Neural progenitor cell (in vitro differentiated cells): ENCODE measurements around the gene SFXN5.

Experiments used
- EZH2 ChIP-seq: fragments of 200-600 bp; sonication (generic); IDR thresholded peaks from 2 replicates; pipeline ENCODE4 v1.6.1; 2017; ENCODE audit warnings: antibody characterized with exemption, mild to moderate bottlenecking, moderate library complexity
- EZH2phosphoT487 ChIP-seq: fragments of 200-600 bp; sonication (generic); IDR thresholded peaks from 2 replicates; pipeline ENCODE4 v1.6.1; 2017; ENCODE audit warnings: antibody characterized with exemption
- TF ChIP-seq, protein P1 (sequence below): fragments of 200-600 bp; sonication (generic); IDR thresholded peaks from 2 replicates; pipeline ENCODE4 v1.5.1; 2017; ENCODE audit warnings: antibody characterized with exemption, mild to moderate bottlenecking

DNA sequence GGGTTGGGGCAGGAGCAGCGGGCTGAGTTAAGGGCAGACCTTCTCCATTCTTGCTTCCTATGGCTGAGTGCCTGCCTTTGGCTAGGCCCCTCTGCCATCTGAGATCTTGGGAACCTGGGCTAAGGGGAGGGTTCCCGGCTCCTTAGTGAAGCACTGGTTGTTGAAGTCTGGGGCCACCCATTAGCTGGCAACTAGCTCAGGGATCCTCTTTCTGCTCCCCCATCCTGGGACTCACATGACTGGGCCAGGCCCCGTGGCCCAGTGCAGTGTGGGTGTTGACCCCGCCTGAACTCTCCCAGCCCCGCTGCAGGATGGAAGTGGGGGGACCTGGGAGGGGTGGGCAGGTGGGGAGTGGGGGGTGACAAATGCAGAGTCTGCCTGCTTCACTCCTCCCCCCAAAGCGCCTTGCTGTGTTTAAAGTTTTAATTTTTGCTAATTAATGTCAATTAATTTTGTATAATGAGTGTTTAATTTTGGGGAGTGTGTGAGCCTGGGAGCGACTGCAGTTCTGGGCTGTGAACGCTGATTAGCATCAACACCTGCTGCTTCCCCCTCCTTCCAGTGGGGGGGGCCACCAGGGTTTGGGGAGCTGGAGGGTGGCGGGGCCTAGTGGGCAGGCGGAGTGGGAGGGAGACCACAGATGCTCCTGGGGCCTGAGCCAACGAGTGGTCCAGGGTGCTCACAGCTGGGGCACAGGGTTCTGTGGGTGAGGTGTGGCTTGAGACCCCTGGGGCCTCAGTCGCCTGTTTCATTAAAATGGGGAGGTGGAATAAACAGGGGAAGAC lies 99.0 kb downstream of the SFXN5 start:
- TF ChIP-seq, protein P1, sequence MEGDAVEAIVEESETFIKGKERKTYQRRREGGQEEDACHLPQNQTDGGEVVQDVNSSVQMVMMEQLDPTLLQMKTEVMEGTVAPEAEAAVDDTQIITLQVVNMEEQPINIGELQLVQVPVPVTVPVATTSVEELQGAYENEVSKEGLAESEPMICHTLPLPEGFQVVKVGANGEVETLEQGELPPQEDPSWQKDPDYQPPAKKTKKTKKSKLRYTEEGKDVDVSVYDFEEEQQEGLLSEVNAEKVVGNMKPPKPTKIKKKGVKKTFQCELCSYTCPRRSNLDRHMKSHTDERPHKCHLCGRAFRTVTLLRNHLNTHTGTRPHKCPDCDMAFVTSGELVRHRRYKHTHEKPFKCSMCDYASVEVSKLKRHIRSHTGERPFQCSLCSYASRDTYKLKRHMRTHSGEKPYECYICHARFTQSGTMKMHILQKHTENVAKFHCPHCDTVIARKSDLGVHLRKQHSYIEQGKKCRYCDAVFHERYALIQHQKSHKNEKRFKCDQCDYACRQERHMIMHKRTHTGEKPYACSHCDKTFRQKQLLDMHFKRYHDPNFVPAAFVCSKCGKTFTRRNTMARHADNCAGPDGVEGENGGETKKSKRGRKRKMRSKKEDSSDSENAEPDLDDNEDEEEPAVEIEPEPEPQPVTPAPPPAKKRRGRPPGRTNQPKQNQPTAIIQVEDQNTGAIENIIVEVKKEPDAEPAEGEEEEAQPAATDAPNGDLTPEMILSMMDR, result no peak
- no peak for TF ChIP-seq EZH2phosphoT487
- TF ChIP-seq EZH2, result no peak
